Left lung (tissue), 10 donors: ENCODE data around the gene GALNS. TPM values are rescaled to one million over a fixed set of nuclear protein-coding genes. Genes with fewer than 3 reads are reported as not detected.

Source experiments
- ATAC-seq: fragments of 200-7000 bp; cut with Tn5 transposase; one replicate; pipeline ENCODE4 v1.9.1; 2020; ENCODE audit warnings: moderate library complexity
- DNase-seq, 4 donors: peaks; one replicate each; pipeline ENCODE4 v3.0.0-alpha.2; 2013 to 2020
- H3K27ac ChIP-seq, 2 donors: fragments of 200-600 bp; sonication (generic) in 1 of 2; one replicate each; pipeline versions ENCODE4 v1.5.0 to v1.8.0; 2020 to 2021
- H3K27me3 ChIP-seq, 2 donors: fragments of 200-600 bp; sonication (generic) in 1 of 2; one replicate each; pipeline versions ENCODE4 v1.5.0 to v1.8.0; 2020 to 2021
- H3K36me3 ChIP-seq, 2 donors: fragments of 200-600 bp; sonication (generic) in 1 of 2; one replicate each; pipeline versions ENCODE4 v1.5.0 to v1.8.0; 2020 to 2021
- H3K4me1 ChIP-seq, 2 donors: fragments of 200-600 bp; one replicate each; pipeline ENCODE4 v1.8.0; 2021
- H3K4me3 ChIP-seq, 2 donors: fragments of 200-600 bp; sonication (generic) in 1 of 2; one replicate each; pipeline versions ENCODE4 v1.5.0 to v1.8.0; 2020 to 2021; ENCODE audit warnings: mild to moderate bottlenecking in 1 of 2
- H3K9me3 ChIP-seq, 2 donors: fragments of 200-600 bp; sonication (generic) in 1 of 2; one replicate each; pipeline versions ENCODE4 v1.5.0 to v1.8.0; 2020 to 2021
- CTCF ChIP-seq, 2 donors: fragments of 200-600 bp; sonication (generic) in 1 of 2; IDR thresholded peaks; one replicate each; pipeline versions ENCODE4 v1.5.0 to v1.8.0; 2021; ENCODE audit warnings: antibody characterized with exemption in 2 of 2
- intact Hi-C, 2 donors: fragments of 100-400 bp; cut with DNase I; formaldehyde crosslinking; loops; one replicate each; pipeline versions ENCODE4 v1.11.2 to v1.14.2; 2022
- polyA plus RNA-seq, 6 donors: library from polyadenylated mRNA; unstranded; fragments of 120-200 nt; gene quantifications; one replicate each; pipeline ENCODE4 v1.2.1, GENCODE V29; 2013; ENCODE audit not compliant: insufficient read length in 6 of 6
- total RNA-seq, 2 donors: library from RNA; stranded (reverse); fragmentation: NEBNext Ultra II Directional; extraction: Animal tissue kit (Norgen Biotek cat#: 25700); gene quantifications; one replicate each; pipeline ENCODE4 v1.2.1, GENCODE V29; 2021
- donor health status: DM: no; HTN: yes; CAD: no.
- donor health status: DM: no; HTN: no; CAD: no.

The GALNS gene
- total and polyA plus RNA-seq, 8 donors, result 23.8 to 46.5 (median 31.9) TPM

GRCh38 chr16:88848557-88848956 lies 8.2 kb downstream of the GALNS start:
- Histone ChIP-seq H3K4me3 (no peak overlapping the region), H3K27me3 (no peaks in the 10 kb centered on the region), H3K4me1 (peaks cover 4 to 18% of the 10 kb centered on the region in 2 donors), H3K9me3 (no peaks in the 10 kb centered on the region), H3K27ac (no peak overlapping the region), H3K36me3 (peaks cover 0 to 44% of the 10 kb centered on the region in 2 donors)
- intact Hi-C loops, result no loop called here
- no peak for TF ChIP-seq CTCF (IDR thresholded peaks at IDR 0.05)
- no peak for DNase-seq
- no peak for ATAC-seq

- no peak overlapping the region for H3K4me3 ChIP-seq
- ATAC-seq (no peak), DNase-seq (no peak)
- intact Hi-C loops, result no loop called here
- no peak for TF ChIP-seq CTCF (IDR thresholded peaks at IDR 0.05)
- peaks cover 0 to 9% of the 10 kb centered on the region in 2 donors for H3K4me1 ChIP-seq
- H3K9me3 ChIP-seq, result no peaks in the 10 kb centered on the region
- H3K36me3 ChIP-seq, result peaks cover 0 to 53% of the 10 kb centered on the region in 2 donors
- no peaks in the 10 kb centered on the region for H3K27me3 ChIP-seq
- H3K27ac ChIP-seq, result no peak overlapping the region
Observed at GRCh38 chr16:88847654-88848053, 9.1 kb downstream of the GALNS start.

- ATAC-seq, result peak; percentile 21
- H3K36me3 ChIP-seq, result peaks cover 0 to 58% of the 10 kb centered on the region in 2 donors
- H3K27me3 ChIP-seq, result no peaks in the 10 kb centered on the region
- no peaks in the 10 kb centered on the region for H3K9me3 ChIP-seq
- intact Hi-C loops, result no loop called here
- no peak for DNase-seq
- H3K4me1 ChIP-seq, result peaks cover 0 to 2% of the 10 kb centered on the region in 2 donors
- no peak overlapping the region for H3K27ac ChIP-seq
- H3K4me3 ChIP-seq, result no peak overlapping the region
- no peak for TF ChIP-seq CTCF (IDR thresholded peaks at IDR 0.05)
Observed at GRCh38 chr16:88846088-88846487, 10.7 kb downstream of the GALNS start.

GRCh38 chr16:88844419-88845036 lies 12.2 kb downstream of the GALNS start:
- intact Hi-C loops, result no loop called here

GRCh38 chr16:88843256-88843655 lies 13.5 kb downstream of the GALNS start:
- no peak overlapping the region for H3K27ac ChIP-seq
- TF ChIP-seq CTCF (IDR thresholded peaks at IDR 0.05), result no peak
- H3K9me3 ChIP-seq, result no peaks in the 10 kb centered on the region
- ATAC-seq, result no peak
- H3K27me3 ChIP-seq, result no peaks in the 10 kb centered on the region
- H3K4me3 ChIP-seq, result no peak overlapping the region
- intact Hi-C loops, result no loop called here
- peaks cover 0 to 16% of the 10 kb centered on the region in 2 donors for H3K4me1 ChIP-seq
- peaks cover 0 to 62% of the 10 kb centered on the region in 2 donors for H3K36me3 ChIP-seq
- DNase-seq, result no peak

More at GRCh38 chr16:88844419-88845036, 12.2 kb downstream of the GALNS start:
- no peaks in the 10 kb centered on the region for H3K27me3 ChIP-seq
- peaks cover 0 to 58% of the 10 kb centered on the region in 2 donors for H3K36me3 ChIP-seq
- DNase-seq (no peak), ATAC-seq (no peak)
- H3K27ac ChIP-seq, result no peak overlapping the region
- H3K9me3 ChIP-seq, result no peaks in the 10 kb centered on the region
- no peak for TF ChIP-seq CTCF (IDR thresholded peaks at IDR 0.05)
- H3K4me1 ChIP-seq, result peaks cover 0 to 11% of the 10 kb centered on the region in 2 donors
- no peak overlapping the region for H3K4me3 ChIP-seq
